AG04449 (cell line): ENCODE data around the gene MRI1.
"Not testable (repeated sequence)": the region's sequence is repeated elsewhere in the genome, so short reads cannot be mapped to it uniquely, and the experiment has no call there.

Experiments used
- CTCF ChIA-PET: fragments of 350-600 bp; formaldehyde crosslinking; extraction: SDS; loops from one replicate; lab custom pipeline; 2021; ENCODE audit warnings: antibody characterized with exemption; lab: Yijun Ruan, JAX
- POLR2A ChIA-PET: fragments of 400-600, 350-600 bp; formaldehyde crosslinking; extraction: SDS; loops from one replicate; lab custom pipeline; 2020; ENCODE audit warnings: antibody characterized with exemption, inconsistent platforms; lab: Yijun Ruan, JAX
- DNase-seq: peaks from one replicate; pipeline ENCODE4 v3.0.0-alpha.2; 2010; ENCODE audit warnings: low read depth, low spot score
- H3K4me3 ChIP-seq: 2 replicates; pipeline ENCODE4 v1.5.1; 2011; ENCODE audit warnings: low read depth, mild to moderate bottlenecking, control low read depth, low read length
- CTCF ChIP-seq: IDR thresholded peaks from one replicate; pipeline ENCODE4 v1.5.1; 2011; ENCODE audit warnings: mild to moderate bottlenecking, moderate library complexity, low read length, control low read depth, inconsistent platforms; ENCODE audit not compliant: insufficient read depth; ENCODE audit errors: missing control alignments

Gene MRI1

DNA sequence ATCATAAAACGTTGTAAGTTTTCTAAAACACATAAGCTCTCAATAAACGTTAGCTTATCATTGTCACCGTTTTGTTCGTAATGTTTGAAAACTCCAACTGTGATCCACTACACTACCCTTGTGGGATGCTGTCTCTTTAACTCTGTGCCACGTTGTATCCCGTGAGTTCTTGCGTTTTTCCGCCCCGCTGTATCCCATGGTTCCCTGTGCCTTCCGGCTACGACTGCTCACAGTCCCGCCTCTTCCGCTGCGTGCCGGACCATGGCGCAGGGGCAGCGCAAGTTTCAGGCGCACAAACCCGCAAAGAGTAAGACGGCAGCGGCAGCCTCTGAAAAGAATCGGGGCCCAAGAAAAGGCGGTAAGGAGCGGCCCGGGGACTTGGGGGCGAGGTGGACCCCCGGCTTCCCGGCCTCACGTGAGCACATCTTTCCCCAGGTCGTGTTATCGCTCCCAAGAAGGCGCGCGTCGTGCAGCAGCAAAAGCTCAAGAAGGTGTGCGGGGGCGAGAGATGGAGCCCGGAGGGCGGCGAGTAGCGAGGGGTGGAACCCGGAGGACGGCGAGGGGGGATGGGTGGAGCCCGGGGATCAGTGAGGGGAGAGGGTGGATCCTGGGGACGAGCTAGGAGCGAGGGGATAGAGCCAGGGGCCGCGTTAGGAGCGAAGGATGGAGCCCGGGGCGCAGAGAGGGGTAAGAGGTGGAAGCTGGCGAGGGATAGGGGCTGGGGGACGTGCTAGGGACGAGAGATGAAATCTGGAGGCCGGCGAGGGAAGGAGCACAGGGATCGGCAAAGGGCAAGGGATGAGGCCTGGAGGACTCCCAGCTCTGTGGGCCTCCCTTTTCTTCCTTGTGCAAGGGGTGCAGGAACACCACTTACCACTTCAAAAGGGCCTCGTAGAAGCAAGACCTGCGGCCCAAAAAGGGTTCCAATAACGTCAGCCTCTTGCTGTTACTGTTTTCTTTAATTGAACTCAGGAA is 10.2 kb downstream of the MRI1 start, which contains the start of gene C19orf53:
TSS of gene C19orf53 (plus strand) at position 240 of the 975 bp plus-strand sequence. CDS start at position 262, 22 bp downstream.
- ChIA-PET POLR2A (interaction anchor here (0.5 to 2.7 kb wide), 11 partner anchors 9 to 90 kb away, joined by 3 to 16 read pairs (median 4); partner anchors contain the start of genes MRI1 and ZSWIM4), CTCF (interaction anchor here (0.7 to 2.7 kb wide), 9 partner anchors 10 to 180 kb away, joined by 3 to 10 read pairs (median 3); partner anchors contain the start of gene MRI1)
- peak within 1 kb of the TSS; percentile 96 for H3K4me3 ChIP-seq
- no peak for TF ChIP-seq CTCF
- DNase-seq = peak; percentile 73

GRCh38 chr19:13778398-13778797 is 14.1 kb downstream of the MRI1 start:
- no peak overlapping the region for H3K4me3 ChIP-seq
- CTCF ChIA-PET = no interaction called here
- POLR2A ChIA-PET = no interaction called here
- DNase-seq = no peak
- no peak for TF ChIP-seq CTCF

DNA sequence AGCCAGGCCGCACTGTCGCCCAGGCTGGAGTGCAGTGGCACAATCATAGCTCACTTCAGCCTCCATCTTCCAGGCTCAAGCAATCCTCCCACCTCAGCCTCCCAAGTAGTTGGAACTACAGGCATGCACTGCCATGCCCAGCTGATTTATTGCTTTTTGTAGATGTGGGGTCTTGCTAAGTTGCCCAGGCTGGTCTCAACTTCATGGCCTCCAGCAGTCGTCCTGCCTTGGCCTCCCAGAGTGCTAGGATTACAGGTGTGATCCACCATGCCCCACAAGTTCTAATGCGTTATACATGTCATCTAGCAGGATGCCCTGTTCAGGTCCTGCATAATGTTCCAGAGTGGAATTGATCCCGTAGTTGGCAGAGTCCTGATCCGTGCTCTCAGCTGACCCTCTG is 14.5 kb downstream of the MRI1 start:
- ChIA-PET CTCF (no interaction called here), POLR2A (interaction anchor here (0.6 kb wide), 1 partner anchor 172 kb away, joined by 3 read pairs; no protein-coding TSS in a partner anchor)
- TF ChIP-seq CTCF = no peak
- H3K4me3 ChIP-seq = no peak overlapping the region
- no peak for DNase-seq

DNA sequence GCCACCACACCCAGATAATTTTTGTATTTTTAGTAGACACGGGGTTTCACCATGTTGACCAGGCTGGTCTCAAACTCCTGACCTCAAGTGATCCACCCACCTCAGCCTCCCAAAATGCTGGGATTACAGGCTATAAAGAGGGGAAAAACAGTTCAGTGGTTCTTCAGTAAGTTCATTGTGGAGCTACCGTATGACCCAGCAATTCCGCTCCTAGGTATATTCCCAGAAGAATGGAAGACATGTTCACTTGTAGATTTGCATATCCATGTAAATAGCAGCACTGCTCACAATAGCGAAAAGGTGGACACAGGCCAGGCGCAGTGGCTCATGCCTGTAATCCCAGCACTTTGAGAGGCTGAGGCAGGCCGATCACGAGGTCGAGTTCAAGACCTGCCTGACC is 15.5 kb downstream of the MRI1 start:
- DNase-seq, CTCF ChIA-PET, H3K4me3 ChIP-seq: not testable (repeated sequence)
- POLR2A ChIA-PET = interaction anchor here (0.6 kb wide), 1 partner anchor 8 kb away, joined by 3 read pairs; no protein-coding TSS in a partner anchor

- DNase-seq = no peak
- POLR2A ChIA-PET = interaction anchor here (1.6 kb wide), 1 partner anchor 16 kb away, joined by 5 read pairs; no protein-coding TSS in a partner anchor
- CTCF ChIA-PET = interaction anchor here (0.6 to 1.6 kb wide), 3 partner anchors 13 to 303 kb away, joined by 3 read pairs; no protein-coding TSS in a partner anchor
- H3K4me3 ChIP-seq = no peak overlapping the region
- TF ChIP-seq CTCF = no peak
Measured at GRCh38 chr19:13781547-13781946, 17.2 kb downstream of the MRI1 start.

DNA sequence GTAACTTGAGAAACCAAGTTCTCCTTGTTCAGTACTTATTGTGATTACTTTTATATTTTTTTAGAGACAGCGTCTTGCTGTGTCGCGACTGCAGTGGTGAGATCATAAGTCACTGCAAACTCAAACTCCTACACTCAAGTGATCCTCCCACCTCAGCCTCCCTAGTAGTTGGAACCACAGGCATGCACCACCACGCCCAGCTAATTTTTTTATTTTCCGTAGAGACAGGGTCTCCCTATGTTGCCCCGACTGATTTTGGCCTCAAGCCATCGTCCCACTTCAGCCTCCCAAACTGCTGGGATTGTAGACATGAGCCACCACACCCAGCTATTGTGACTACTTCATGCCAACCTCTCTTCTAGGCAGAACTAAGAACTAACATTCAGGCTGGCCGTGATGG is 18.2 kb downstream of the MRI1 start:
- CTCF ChIA-PET = interaction anchor here (0.6 to 9.0 kb wide), 3 partner anchors 79 to 717 kb away, joined by 3 to 138 read pairs (median 5); no protein-coding TSS in a partner anchor
- POLR2A ChIA-PET = no interaction called here
- H3K4me3 ChIP-seq = no peak overlapping the region
- no peak for TF ChIP-seq CTCF
- DNase-seq = no peak
